AG09319 (cell line): ENCODE results near the gene RPN1.
"Not testable (repeated sequence)": the region's sequence is repeated elsewhere in the genome, so short reads cannot be mapped to it uniquely, and the experiment has no call there.

Experiments
- DNase-seq: peaks from one replicate; pipeline ENCODE4 v3.0.0-alpha.2; 2010; ENCODE audit warnings: low read depth; ENCODE audit errors: extremely low read depth
- CTCF ChIP-seq: IDR thresholded peaks from 2 replicates; pipeline ENCODE4 v1.5.1; 2011; ENCODE audit warnings: low read depth, mild to moderate bottlenecking, inconsistent platforms, low read length, moderate library complexity

RPN1 gene

GRCh38 chr3:128667641-128668040 lies 17.0 kb upstream of the RPN1 start:
- no peak for TF ChIP-seq CTCF
- no peak for DNase-seq

GRCh38 chr3:128665362-128666021 lies 14.9 kb upstream of the RPN1 start:
- no peak for DNase-seq
- no peak for TF ChIP-seq CTCF

GRCh38 chr3:128663151-128663550 lies 12.5 kb upstream of the RPN1 start:
- no peak for TF ChIP-seq CTCF
- DNase-seq, result no peak

- DNase-seq, result no peak
- TF ChIP-seq CTCF, result no peak
Observed at GRCh38 chr3:128655531-128655930, 4.9 kb upstream of the RPN1 start.

- not testable (repeated sequence) for DNase-seq
Observed at GRCh38 chr3:128653993-128654805, 3.6 kb upstream of the RPN1 start.

GRCh38 chr3:128653383-128653992 lies 2.9 kb upstream of the RPN1 start:
- not testable (repeated sequence) for DNase-seq

- no peak for DNase-seq
Observed at GRCh38 chr3:128648940-128649663, 1.5 kb downstream of the RPN1 start.

More at GRCh38 chr3:128648940-128649663, 1.5 kb downstream of the RPN1 start:
- TF ChIP-seq CTCF, result no peak
